Fibroblast of lung (primary cell): ENCODE measurements around the gene CYP19A1. TPM values are rescaled to one million over a fixed set of nuclear protein-coding genes. Genes with fewer than 3 reads are reported as not detected.
"Not testable (repeated sequence)": the region's sequence is repeated elsewhere in the genome, so short reads cannot be mapped to it uniquely, and the experiment has no call there.

Experiments used
- DNase-seq, 2 donors: peaks; one replicate each; pipeline versions ENCODE4 v3.0.0 to v3.0.0-alpha.2; 2010; ENCODE audit warnings: low read depth in 2 of 2
- H2AFZ ChIP-seq: 2 replicates; pipeline ENCODE4 v1.5.1; 2012; ENCODE audit warnings: low read length, control low read depth, inconsistent platforms
- H3K27ac ChIP-seq: 2 replicates; pipeline ENCODE4 v1.5.1; 2011; ENCODE audit warnings: low read length, control low read depth; ENCODE audit not compliant: insufficient read depth
- H3K27me3 ChIP-seq: 2 replicates; pipeline ENCODE4 v1.5.1; 2011; ENCODE audit warnings: mild to moderate bottlenecking, low read length; ENCODE audit not compliant: control insufficient read depth, insufficient read depth
- H3K36me3 ChIP-seq: 2 replicates; pipeline ENCODE4 v1.5.1; 2011; ENCODE audit warnings: low read length; ENCODE audit not compliant: control insufficient read depth, insufficient read depth
- H3K4me1 ChIP-seq: 2 replicates; pipeline ENCODE4 v1.5.1; 2011; ENCODE audit warnings: low read length; ENCODE audit not compliant: control insufficient read depth, insufficient read depth; ENCODE audit errors: extremely low read depth
- H3K4me2 ChIP-seq: 2 replicates; pipeline ENCODE4 v1.5.1; 2011; ENCODE audit warnings: low read length, control low read depth; ENCODE audit not compliant: insufficient read depth; ENCODE audit errors: extremely low read depth
- H3K4me3 ChIP-seq, 4 experiments: fragments of 200-600 bp in 1 of 4; sonication (generic) in 1 of 4; replicated peaks in 1 of 4; 2 replicates each; pipeline ENCODE4 v1.5.1; 2011 to 2016; ENCODE audit warnings: low read length in 4 of 4, low read depth in 3 of 4, mild to moderate bottlenecking in 3 of 4, control low read depth in 2 of 4, inconsistent platforms in 1 of 4, mixed read lengths in 1 of 4; ENCODE audit not compliant: insufficient read depth in 1 of 4; ENCODE audit errors: control extremely low read depth in 1 of 4
- H3K79me2 ChIP-seq: 2 replicates; pipeline ENCODE4 v1.5.1; 2012; ENCODE audit warnings: mild to moderate bottlenecking, low read length, inconsistent platforms; ENCODE audit not compliant: control insufficient read depth, insufficient read depth
- H3K9ac ChIP-seq: 2 replicates; pipeline ENCODE4 v1.5.1; 2011; ENCODE audit warnings: mild to moderate bottlenecking, low read length, control low read depth; ENCODE audit not compliant: insufficient read depth
- H3K9me3 ChIP-seq: 2 replicates; pipeline ENCODE4 v1.5.1; 2012; ENCODE audit warnings: low read depth, low read length; ENCODE audit not compliant: control insufficient read depth, insufficient read depth
- H4K20me1 ChIP-seq: 2 replicates; pipeline ENCODE4 v1.5.1; 2011; ENCODE audit warnings: low read length; ENCODE audit not compliant: control insufficient read depth, insufficient read depth; ENCODE audit errors: extremely low read depth
- CTCF ChIP-seq, 2 donors: IDR thresholded peaks in 1 of 2; conservative IDR thresholded peaks in 1 of 2; 1 replicate in 1 of 2; 2 replicates in 1 of 2; pipeline ENCODE4 v1.5.1; 2011 to 2012; ENCODE audit warnings: low read length in 2 of 2, control low read depth in 1 of 2, inconsistent platforms in 1 of 2, low read depth in 1 of 2, mild to moderate bottlenecking in 1 of 2
- EZH2 ChIP-seq: IDR thresholded peaks from 2 replicates; pipeline ENCODE4 v1.5.1; 2012; ENCODE audit warnings: low read length, control low read depth, mild to moderate bottlenecking; ENCODE audit errors: missing control alignments
- polyA plus RNA-seq, 2 donors: library from polyadenylated mRNA; depleted of rRNA in 1 of 2; stranded (reverse) in 1 of 2; unstranded in 1 of 2; fragments of >200 nt; gene quantifications; 2 replicates each; pipeline ENCODE4 v1.2.1, GENCODE V29; 2011 to 2012; ENCODE audit warnings: missing spikeins in 1 of 2
- total RNA-seq: library from RNA; depleted of rRNA; stranded (reverse); fragments of >200 nt; gene quantifications from 2 replicates; pipeline ENCODE4 v1.2.1, GENCODE V29; 2014

The CYP19A1 gene
- total and polyA plus RNA-seq, 2 donors (not counting 1 experiment from before 2014, with no cell fraction given) = 0.16 to 2.3 TPM

GRCh38 chr15:51263116-51263515, 75.3 kb downstream of the CYP19A1 start:
- Histone ChIP-seq H3K4me2 (no peak overlapping the region), H3K27me3 (peaks cover 15% of the 10 kb centered on the region), H4K20me1 (peaks cover 1% of the 10 kb centered on the region), H3K36me3 (no peaks in the 10 kb centered on the region), H3K4me1 (no peaks in the 10 kb centered on the region), H3K9ac (no peak overlapping the region), H3K79me2 (no peaks in the 10 kb centered on the region), H3K9me3 (no peaks in the 10 kb centered on the region), H3K4me3 (no peak overlapping the region), H3K27ac (no peak overlapping the region), H2AFZ (no peak overlapping the region)
- TF ChIP-seq EZH2 = no peak
- no peak for TF ChIP-seq CTCF (conservative IDR thresholded peaks at IDR 0.05 in 1 of 2, IDR thresholded peaks at IDR 0.05 in 1 of 2; ENCODE audit: low read depth in 1 of 2, low read length in 2 of 2)
- DNase-seq = no peak

DNA sequence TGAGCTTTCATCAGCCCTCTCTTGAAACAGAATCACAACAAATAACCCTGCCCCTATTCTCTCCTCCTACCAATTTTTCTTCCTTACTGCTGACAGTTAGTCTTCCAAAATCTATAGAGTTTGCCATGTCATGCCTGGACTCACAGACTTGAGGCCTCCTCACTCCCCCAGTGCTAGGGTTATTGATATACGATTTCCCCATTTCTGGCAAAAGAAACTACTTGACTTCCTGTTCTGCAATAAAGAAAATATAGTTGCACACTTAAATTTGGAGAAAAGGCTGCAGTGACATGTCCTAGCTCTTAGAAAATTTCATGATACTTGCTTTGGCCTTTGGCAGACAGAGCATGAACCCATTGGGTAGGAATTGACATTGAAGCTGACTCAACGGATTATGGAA, 75.9 kb downstream of the CYP19A1 start:
- TF ChIP-seq EZH2 (no peak), CTCF (conservative IDR thresholded peaks at IDR 0.05 in 1 of 2, IDR thresholded peaks at IDR 0.05 in 1 of 2; ENCODE audit: low read depth in 1 of 2, low read length in 2 of 2) (no peak)
- Histone ChIP-seq H3K79me2 (no peaks in the 10 kb centered on the region), H3K4me1 (no peaks in the 10 kb centered on the region), H3K4me2 (no peak overlapping the region), H3K27me3 (peaks cover 15% of the 10 kb centered on the region), H3K36me3 (no peaks in the 10 kb centered on the region), H3K4me3 (no peak overlapping the region), H2AFZ (no peak overlapping the region), H4K20me1 (peaks cover 1% of the 10 kb centered on the region), H3K27ac (no peak overlapping the region), H3K9ac (no peak overlapping the region), H3K9me3 (no peaks in the 10 kb centered on the region)
- DNase-seq = no peak

GRCh38 chr15:51261113-51261512, 77.3 kb downstream of the CYP19A1 start:
- H3K79me2 ChIP-seq, H3K36me3 ChIP-seq, H4K20me1 ChIP-seq, H3K9me3 ChIP-seq, H3K4me1 ChIP-seq, H3K9ac ChIP-seq, H3K4me2 ChIP-seq, H2AFZ ChIP-seq, DNase-seq, H3K27ac ChIP-seq, H3K4me3 ChIP-seq: not testable (repeated sequence)
- peaks cover 11% of the 10 kb centered on the region for H3K27me3 ChIP-seq
